Neural progenitor cell (in vitro differentiated cells): ENCODE data around the gene ZNF511. TPM values are rescaled to one million over a fixed set of nuclear protein-coding genes. Genes with fewer than 3 reads are reported as not detected.

Source experiments
- DNase-seq: peaks from one replicate; pipeline ENCODE4 v3.0.0-alpha.2; 2016; ENCODE audit warnings: low spot score
- H2AFZ ChIP-seq: fragments of 200-600 bp; sonication (generic); replicated peaks from 2 replicates; pipeline ENCODE4 v1.6.1; 2016; ENCODE audit warnings: antibody characterized with exemption
- H3F3A ChIP-seq: fragments of 200-600 bp; sonication (generic); 2 replicates; pipeline ENCODE4 v1.6.1; 2016; ENCODE audit warnings: antibody characterized with exemption, low read depth
- H3K27ac ChIP-seq: fragments of 200-600 bp; sonication (generic); 2 replicates; pipeline ENCODE4 v1.5.1; 2016; ENCODE audit warnings: mild to moderate bottlenecking
- H3K27me3 ChIP-seq: fragments of 200-600 bp; sonication (generic); 2 replicates; pipeline ENCODE4 v1.6.1; 2016; ENCODE audit warnings: mild to moderate bottlenecking, moderate library complexity
- H3K36me3 ChIP-seq: fragments of 200-600 bp; sonication (generic); 2 replicates; pipeline ENCODE4 v1.5.1; 2016
- H3K4me1 ChIP-seq: fragments of 200-600 bp; sonication (generic); 2 replicates; pipeline ENCODE4 v1.6.1; 2016; ENCODE audit warnings: mixed run types
- H3K4me2 ChIP-seq: fragments of 200-600 bp; sonication (generic); 2 replicates; pipeline ENCODE4 v1.6.1; 2016
- H3K4me3 ChIP-seq: fragments of 200-600 bp; sonication (generic); 2 replicates; pipeline ENCODE4 v1.5.1; 2016
- H3K79me2 ChIP-seq: fragments of 200-600 bp; sonication (generic); 2 replicates; pipeline ENCODE4 v1.6.1; 2016; ENCODE audit warnings: low read depth
- H3K9ac ChIP-seq: fragments of 200-600 bp; sonication (generic); 2 replicates; pipeline ENCODE4 v1.6.1; 2016
- H3K9me3 ChIP-seq: fragments of 200-600 bp; sonication (generic); 2 replicates; pipeline ENCODE4 v1.5.1; 2016; ENCODE audit warnings: low read depth
- H4K20me1 ChIP-seq: fragments of 200-600 bp; sonication (generic); 2 replicates; pipeline ENCODE4 v1.6.1; 2016; ENCODE audit warnings: low read depth
- H3K27ac Mint-ChIP-seq: 3 replicates; pipeline ENCODE4 v1.8.0; 2021; ENCODE audit warnings: mixed read lengths
- H3K27me3 Mint-ChIP-seq: 2 replicates; pipeline ENCODE4 v1.8.0; 2022; ENCODE audit warnings: low read depth, mild to moderate bottlenecking, inconsistent platforms, moderate library complexity, mixed read lengths; ENCODE audit not compliant: insufficient read depth
- H3K36me3 Mint-ChIP-seq: 3 replicates; pipeline ENCODE4 v1.8.0; 2021; ENCODE audit warnings: mixed read lengths
- H3K4me1 Mint-ChIP-seq: 3 replicates; pipeline ENCODE4 v1.8.0; 2021; ENCODE audit warnings: mixed read lengths
- H3K4me3 Mint-ChIP-seq: 3 replicates; pipeline ENCODE4 v1.8.0; 2021; ENCODE audit warnings: mild to moderate bottlenecking, moderate library complexity, mixed read lengths
- H3K9me3 Mint-ChIP-seq: 3 replicates; pipeline ENCODE4 v1.8.0; 2020; ENCODE audit warnings: mixed read lengths
- EZH2 ChIP-seq: fragments of 200-600 bp; sonication (generic); IDR thresholded peaks from 2 replicates; pipeline ENCODE4 v1.6.1; 2017; ENCODE audit warnings: antibody characterized with exemption, mild to moderate bottlenecking, moderate library complexity
- EZH2phosphoT487 ChIP-seq: fragments of 200-600 bp; sonication (generic); IDR thresholded peaks from 2 replicates; pipeline ENCODE4 v1.6.1; 2017; ENCODE audit warnings: antibody characterized with exemption
- total RNA-seq: library from RNA; depleted of rRNA; stranded (reverse); fragments of >200 nt; gene quantifications from 2 replicates; pipeline ENCODE4 v1.2.3, GENCODE V29; 2015; ENCODE audit warnings: low replicate concordance
- TF ChIP-seq, protein P1 (sequence below): fragments of 200-600 bp; sonication (generic); IDR thresholded peaks from 2 replicates; pipeline ENCODE4 v1.5.1; 2017; ENCODE audit warnings: antibody characterized with exemption, mild to moderate bottlenecking

ZNF511 gene
- total RNA-seq, 1 donor from 2014 or later = 44.4 TPM

DNA sequence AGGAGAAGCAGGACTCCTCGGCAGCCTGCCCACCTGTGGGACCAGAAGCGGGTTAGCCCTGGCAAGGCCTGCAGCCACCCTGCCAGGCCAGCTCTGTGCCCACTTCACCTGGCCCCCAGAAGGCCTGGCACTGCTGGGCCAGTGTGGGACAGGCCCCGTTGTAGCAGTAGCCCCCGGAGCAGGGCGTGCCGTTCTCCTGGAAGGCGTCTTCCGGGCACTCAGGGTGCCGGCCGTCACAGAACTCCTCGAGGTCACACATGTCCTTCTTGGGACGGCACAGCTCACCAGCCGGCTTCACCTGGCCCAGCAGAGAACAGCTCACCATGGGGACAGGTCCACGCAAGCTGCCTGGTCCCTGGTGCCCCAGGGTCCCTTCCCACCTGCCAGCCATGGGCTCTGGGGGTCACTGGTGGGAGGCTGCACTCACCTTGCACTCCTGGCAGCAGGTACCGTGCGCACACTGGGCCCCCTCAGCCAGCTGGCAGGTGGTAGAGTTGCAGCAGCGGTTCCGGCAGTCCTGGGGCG lies 37.9 kb upstream of the ZNF511 start:
- H3K36me3 ChIP-seq = no peaks in the 10 kb centered on the region
- no peak overlapping the region for H2AFZ ChIP-seq
- Mint-ChIP-seq H3K27ac (no peak overlapping the region), H3K27me3 (peaks cover 2% of the 10 kb centered on the region), H3K4me3 (no peak overlapping the region), H3K4me1 (peaks cover 2% of the 10 kb centered on the region), H3K36me3 (no peaks in the 10 kb centered on the region), H3K9me3 (no peaks in the 10 kb centered on the region)
- no peak overlapping the region for H3K9ac ChIP-seq
- H3K9me3 ChIP-seq = no peaks in the 10 kb centered on the region
- H3K27me3 ChIP-seq = peaks cover 9% of the 10 kb centered on the region
- no peaks in the 10 kb centered on the region for H3K79me2 ChIP-seq
- H3K4me2 ChIP-seq = no peak overlapping the region
- peaks cover 9% of the 10 kb centered on the region for H3K4me1 ChIP-seq
- no peaks in the 10 kb centered on the region for H4K20me1 ChIP-seq
- no peak for DNase-seq
- TF ChIP-seq, protein P1, sequence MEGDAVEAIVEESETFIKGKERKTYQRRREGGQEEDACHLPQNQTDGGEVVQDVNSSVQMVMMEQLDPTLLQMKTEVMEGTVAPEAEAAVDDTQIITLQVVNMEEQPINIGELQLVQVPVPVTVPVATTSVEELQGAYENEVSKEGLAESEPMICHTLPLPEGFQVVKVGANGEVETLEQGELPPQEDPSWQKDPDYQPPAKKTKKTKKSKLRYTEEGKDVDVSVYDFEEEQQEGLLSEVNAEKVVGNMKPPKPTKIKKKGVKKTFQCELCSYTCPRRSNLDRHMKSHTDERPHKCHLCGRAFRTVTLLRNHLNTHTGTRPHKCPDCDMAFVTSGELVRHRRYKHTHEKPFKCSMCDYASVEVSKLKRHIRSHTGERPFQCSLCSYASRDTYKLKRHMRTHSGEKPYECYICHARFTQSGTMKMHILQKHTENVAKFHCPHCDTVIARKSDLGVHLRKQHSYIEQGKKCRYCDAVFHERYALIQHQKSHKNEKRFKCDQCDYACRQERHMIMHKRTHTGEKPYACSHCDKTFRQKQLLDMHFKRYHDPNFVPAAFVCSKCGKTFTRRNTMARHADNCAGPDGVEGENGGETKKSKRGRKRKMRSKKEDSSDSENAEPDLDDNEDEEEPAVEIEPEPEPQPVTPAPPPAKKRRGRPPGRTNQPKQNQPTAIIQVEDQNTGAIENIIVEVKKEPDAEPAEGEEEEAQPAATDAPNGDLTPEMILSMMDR = no peak
- no peak for TF ChIP-seq EZH2phosphoT487
- TF ChIP-seq EZH2 = no peak
- H3K27ac ChIP-seq = no peak overlapping the region
- H3F3A ChIP-seq = peaks cover 2% of the 10 kb centered on the region
- H3K4me3 ChIP-seq = no peak overlapping the region

DNA sequence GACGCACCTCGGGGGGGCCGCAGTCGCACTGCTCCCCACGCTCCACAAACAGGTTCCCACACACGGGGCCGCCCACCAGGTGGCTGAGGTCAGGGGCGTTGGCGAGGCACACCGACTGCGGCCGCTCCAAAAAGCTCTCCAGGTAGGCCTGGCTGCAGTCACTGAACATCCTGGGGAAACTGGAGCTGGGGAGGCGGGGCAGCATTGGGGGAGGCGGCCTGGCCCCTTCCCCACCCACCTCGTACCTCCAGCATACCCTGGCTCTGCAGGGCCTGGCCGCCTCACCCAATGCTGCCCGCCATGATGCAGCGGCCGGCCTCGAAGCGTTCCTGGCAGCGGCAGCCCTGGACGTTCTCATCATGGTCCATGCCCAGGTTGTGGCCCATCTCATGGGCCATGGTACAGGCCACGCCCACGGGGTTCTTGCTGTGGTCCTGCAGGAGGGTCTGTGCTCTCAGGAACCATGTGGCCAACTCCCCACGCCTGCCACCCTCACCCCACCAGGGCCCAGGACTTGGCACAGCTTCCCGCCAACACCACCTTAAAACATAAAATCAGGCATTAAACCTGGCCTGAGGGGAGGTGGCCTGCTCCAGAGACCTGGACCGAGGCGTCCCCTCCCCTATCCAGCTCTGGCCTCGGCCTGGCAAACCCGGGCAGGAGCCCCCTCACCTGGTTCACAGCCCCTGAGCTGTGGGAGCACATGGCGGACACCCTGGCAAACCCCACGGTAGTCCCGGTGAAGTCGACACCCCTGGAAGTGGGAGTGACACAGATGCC lies 37.0 kb upstream of the ZNF511 start:
- peaks cover 17% of the 10 kb centered on the region for H3K27me3 ChIP-seq
- H3K9me3 ChIP-seq = no peaks in the 10 kb centered on the region
- no peak overlapping the region for H3K27ac ChIP-seq
- TF ChIP-seq EZH2 (no peak), EZH2phosphoT487 (no peak)
- TF ChIP-seq, protein P1 = no peak
- no peaks in the 10 kb centered on the region for H3K36me3 Mint-ChIP-seq
- H2AFZ ChIP-seq = no peak overlapping the region
- H3K4me3 ChIP-seq = no peak overlapping the region
- no peak overlapping the region for H3K9ac ChIP-seq
- H3K4me1 Mint-ChIP-seq = no peaks in the 10 kb centered on the region
- H3K27ac Mint-ChIP-seq = no peak overlapping the region
- no peak overlapping the region for H3K4me2 ChIP-seq
- DNase-seq = no peak
- H3K4me1 ChIP-seq = peaks cover 18% of the 10 kb centered on the region
- H4K20me1 ChIP-seq = no peaks in the 10 kb centered on the region
- no peaks in the 10 kb centered on the region for H3K27me3 Mint-ChIP-seq
- no peaks in the 10 kb centered on the region for H3K79me2 ChIP-seq
- H3K9me3 Mint-ChIP-seq = no peaks in the 10 kb centered on the region
- no peaks in the 10 kb centered on the region for H3K36me3 ChIP-seq
- H3F3A ChIP-seq = peaks cover 2% of the 10 kb centered on the region
- no peak overlapping the region for H3K4me3 Mint-ChIP-seq

DNA sequence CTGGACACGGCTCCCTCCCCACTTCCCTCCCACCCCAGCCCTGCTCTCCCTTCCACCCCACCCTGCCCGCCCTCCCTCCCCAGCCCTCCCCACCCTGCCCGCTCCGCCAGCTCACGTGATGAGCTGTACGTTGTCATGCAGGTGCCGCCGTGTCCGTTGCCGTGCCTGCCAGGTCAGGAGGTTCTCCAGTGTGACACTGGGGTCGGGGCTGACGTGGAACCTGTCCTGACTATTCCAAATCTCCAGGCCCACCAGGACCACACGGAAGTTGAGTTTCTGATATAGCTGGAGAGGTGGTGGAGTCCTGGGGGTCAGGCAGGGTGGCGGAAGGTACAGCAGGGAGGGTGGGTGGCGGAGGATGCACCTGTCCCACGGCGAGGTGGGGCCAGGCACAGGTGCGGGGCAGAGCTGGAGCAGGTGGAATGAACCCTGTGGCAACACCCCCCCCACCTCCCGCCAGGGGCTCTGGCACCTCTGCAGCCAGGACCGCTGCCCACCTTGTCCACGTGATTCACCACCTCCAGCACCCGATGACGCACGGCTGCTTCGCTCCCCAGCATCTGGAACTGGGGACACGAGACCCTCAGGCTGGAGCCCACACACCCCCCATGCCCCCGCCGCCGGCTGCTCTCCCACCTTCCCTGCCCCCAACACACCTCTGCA lies 36.3 kb upstream of the ZNF511 start:
- H3K4me3 ChIP-seq = no peak overlapping the region
- Mint-ChIP-seq H3K4me3 (no peak overlapping the region), H3K27ac (no peak overlapping the region), H3K9me3 (no peaks in the 10 kb centered on the region), H3K4me1 (no peaks in the 10 kb centered on the region), H3K36me3 (no peaks in the 10 kb centered on the region), H3K27me3 (no peaks in the 10 kb centered on the region)
- H3F3A ChIP-seq = peaks cover 2% of the 10 kb centered on the region
- H3K27ac ChIP-seq = no peak overlapping the region
- no peaks in the 10 kb centered on the region for H3K9me3 ChIP-seq
- H3K79me2 ChIP-seq = no peaks in the 10 kb centered on the region
- H3K4me2 ChIP-seq = no peak overlapping the region
- TF ChIP-seq EZH2 (no peak), EZH2phosphoT487 (no peak)
- TF ChIP-seq, protein P1 = no peak
- H3K27me3 ChIP-seq = peaks cover 22% of the 10 kb centered on the region
- H2AFZ ChIP-seq = no peak overlapping the region
- no peak for DNase-seq
- peaks cover 22% of the 10 kb centered on the region for H3K4me1 ChIP-seq
- peaks cover 4% of the 10 kb centered on the region for H4K20me1 ChIP-seq
- H3K9ac ChIP-seq = no peak overlapping the region
- no peaks in the 10 kb centered on the region for H3K36me3 ChIP-seq
